DOHH2 (cell line): ENCODE results near the gene PLCL1.

Experiments
- H3F3A ChIP-seq: fragments of 200-600 bp; sonication (generic), shearing (Covaris generic); 2 replicates; pipeline ENCODE4 v1.6.0; 2016; ENCODE audit warnings: antibody characterized with exemption, mild to moderate bottlenecking; ENCODE audit not compliant: control insufficient read depth, insufficient read depth
- H3K27ac ChIP-seq: fragments of 200-600 bp; sonication (generic); 2 replicates; pipeline ENCODE4 v1.5.1; 2014; ENCODE audit warnings: low read depth, mild to moderate bottlenecking, low read length, moderate library complexity
- H3K27me3 ChIP-seq: fragments of 200-600 bp; sonication (generic); 2 replicates; pipeline ENCODE4 v1.6.1; 2014; ENCODE audit warnings: mild to moderate bottlenecking, low read length, mixed read lengths; ENCODE audit not compliant: control insufficient read depth
- H3K36me3 ChIP-seq: fragments of 200-600 bp; sonication (generic); 2 replicates; pipeline ENCODE4 v1.6.1; 2014; ENCODE audit warnings: mild to moderate bottlenecking, low read length, moderate library complexity, mixed read lengths; ENCODE audit not compliant: control insufficient read depth
- H3K4me1 ChIP-seq: fragments of 200-600 bp; sonication (generic); 2 replicates; pipeline ENCODE4 v1.6.1; 2014; ENCODE audit warnings: mild to moderate bottlenecking, low read length, mixed read lengths; ENCODE audit not compliant: control insufficient read depth
- H3K4me2 ChIP-seq: fragments of 200-600 bp; sonication (generic); 2 replicates; pipeline ENCODE4 v1.6.0; 2014; ENCODE audit warnings: mild to moderate bottlenecking, low read length, moderate library complexity
- H3K4me3 ChIP-seq: fragments of 200-600 bp; sonication (generic); 2 replicates; pipeline ENCODE4 v1.5.1; 2014; ENCODE audit warnings: mild to moderate bottlenecking, low read length, mixed read lengths
- H3K79me2 ChIP-seq: fragments of 200-600 bp; sonication (generic); 2 replicates; pipeline ENCODE4 v1.6.1; 2014; ENCODE audit warnings: mild to moderate bottlenecking, low read length, mixed read lengths; ENCODE audit not compliant: control insufficient read depth
- H3K9me2 ChIP-seq: fragments of 200-600 bp; sonication (generic); replicated peaks from 2 replicates; pipeline ENCODE4 v1.6.1; 2014; ENCODE audit warnings: mild to moderate bottlenecking, low read length, mixed read lengths; ENCODE audit not compliant: control insufficient read depth
- H3K9me3 ChIP-seq: fragments of 200-600 bp; sonication (generic); 2 replicates; pipeline ENCODE4 v1.6.1; 2014; ENCODE audit warnings: antibody characterized with exemption, low read length, mixed read lengths; ENCODE audit not compliant: control insufficient read depth, insufficient read depth
- H4K20me1 ChIP-seq: fragments of 200-600 bp; sonication (generic); 2 replicates; pipeline ENCODE4 v1.6.0; 2014; ENCODE audit warnings: low read depth, mild to moderate bottlenecking, antibody characterized with exemption, low read length, moderate library complexity; ENCODE audit not compliant: control insufficient read depth, insufficient read depth
- EZH2phosphoT487 ChIP-seq: fragments of 200-600 bp; sonication (generic); IDR thresholded peaks from 2 replicates; pipeline ENCODE4 v1.6.1; 2017; ENCODE audit warnings: borderline replicate concordance, mild to moderate bottlenecking, antibody characterized with exemption, low read length, moderate library complexity, mixed read lengths
- TF ChIP-seq, protein P1 (sequence below): fragments of 200-600 bp; sonication (generic); IDR thresholded peaks from one replicate; pipeline ENCODE4 v1.5.1; 2014; ENCODE audit warnings: antibody characterized with exemption, mild to moderate bottlenecking, low read depth, low read length; ENCODE audit not compliant: poor library complexity, severe bottlenecking

PLCL1 gene

DNA sequence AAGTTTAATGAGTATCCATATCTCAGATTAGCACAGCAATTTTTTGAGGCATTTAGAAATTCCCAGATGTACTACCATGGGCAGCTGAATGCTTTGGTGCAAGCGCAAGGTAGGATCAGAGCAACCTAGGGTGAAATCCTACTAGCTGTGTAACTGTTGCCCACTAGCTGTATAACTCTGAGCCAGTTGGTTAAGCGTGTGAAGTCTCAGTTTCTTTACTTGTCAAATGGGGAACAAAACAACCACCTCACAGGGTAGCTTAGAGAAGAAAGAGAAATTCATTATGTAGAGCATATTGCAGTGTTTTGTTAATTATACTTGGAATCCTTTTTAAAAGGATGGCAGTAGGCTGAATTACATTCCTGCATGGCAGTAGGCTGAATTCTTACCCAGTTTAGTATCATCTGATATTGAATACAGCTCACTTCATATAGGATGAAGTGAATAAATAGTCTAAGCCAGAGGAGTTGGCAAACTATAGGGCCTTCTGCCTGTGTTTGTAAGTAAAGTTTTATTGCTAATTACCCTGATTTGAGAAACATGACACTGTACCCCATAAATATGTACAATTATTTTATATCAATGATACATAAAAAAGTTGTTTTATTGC, 180.7 kb downstream of the PLCL1 start:
- no peaks in the 10 kb centered on the region for H3K79me2 ChIP-seq
- no peaks in the 10 kb centered on the region for H3K9me3 ChIP-seq
- TF ChIP-seq EZH2phosphoT487, result no peak
- TF ChIP-seq, protein P1, sequence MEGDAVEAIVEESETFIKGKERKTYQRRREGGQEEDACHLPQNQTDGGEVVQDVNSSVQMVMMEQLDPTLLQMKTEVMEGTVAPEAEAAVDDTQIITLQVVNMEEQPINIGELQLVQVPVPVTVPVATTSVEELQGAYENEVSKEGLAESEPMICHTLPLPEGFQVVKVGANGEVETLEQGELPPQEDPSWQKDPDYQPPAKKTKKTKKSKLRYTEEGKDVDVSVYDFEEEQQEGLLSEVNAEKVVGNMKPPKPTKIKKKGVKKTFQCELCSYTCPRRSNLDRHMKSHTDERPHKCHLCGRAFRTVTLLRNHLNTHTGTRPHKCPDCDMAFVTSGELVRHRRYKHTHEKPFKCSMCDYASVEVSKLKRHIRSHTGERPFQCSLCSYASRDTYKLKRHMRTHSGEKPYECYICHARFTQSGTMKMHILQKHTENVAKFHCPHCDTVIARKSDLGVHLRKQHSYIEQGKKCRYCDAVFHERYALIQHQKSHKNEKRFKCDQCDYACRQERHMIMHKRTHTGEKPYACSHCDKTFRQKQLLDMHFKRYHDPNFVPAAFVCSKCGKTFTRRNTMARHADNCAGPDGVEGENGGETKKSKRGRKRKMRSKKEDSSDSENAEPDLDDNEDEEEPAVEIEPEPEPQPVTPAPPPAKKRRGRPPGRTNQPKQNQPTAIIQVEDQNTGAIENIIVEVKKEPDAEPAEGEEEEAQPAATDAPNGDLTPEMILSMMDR, result no peak
- H3K4me1 ChIP-seq, result no peaks in the 10 kb centered on the region
- H3K4me3 ChIP-seq, result no peak overlapping the region
- no peaks in the 10 kb centered on the region for H3F3A ChIP-seq
- H4K20me1 ChIP-seq, result no peaks in the 10 kb centered on the region
- no peaks in the 10 kb centered on the region for H3K27me3 ChIP-seq
- no peak overlapping the region for H3K4me2 ChIP-seq
- H3K27ac ChIP-seq, result no peak overlapping the region
- no peaks in the 10 kb centered on the region for H3K9me2 ChIP-seq
- no peaks in the 10 kb centered on the region for H3K36me3 ChIP-seq

DNA sequence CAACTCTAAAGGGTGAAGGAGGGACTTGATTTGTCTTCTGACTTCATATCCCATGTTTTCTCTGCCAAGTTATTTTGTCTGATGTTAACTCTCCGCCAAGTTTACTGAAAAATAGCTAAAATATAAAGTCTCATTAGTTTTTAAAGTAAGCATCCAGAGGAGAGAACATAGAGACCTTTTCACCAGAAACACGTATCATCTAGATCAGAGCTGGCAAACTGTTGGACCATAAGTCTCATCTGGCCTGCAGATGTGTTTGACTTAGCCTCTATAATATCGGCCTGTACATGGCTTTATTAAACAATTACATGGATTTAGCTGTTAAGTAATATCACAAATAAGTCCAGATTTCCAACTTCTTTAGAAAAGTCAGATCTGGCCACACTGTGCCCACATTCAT, 182.6 kb downstream of the PLCL1 start:
- Histone ChIP-seq H3K27me3 (no peaks in the 10 kb centered on the region), H3K9me3 (no peaks in the 10 kb centered on the region), H3K4me3 (no peak overlapping the region), H3K4me1 (no peaks in the 10 kb centered on the region), H3K79me2 (no peaks in the 10 kb centered on the region), H3K36me3 (no peaks in the 10 kb centered on the region), H4K20me1 (no peaks in the 10 kb centered on the region), H3F3A (no peaks in the 10 kb centered on the region), H3K27ac (no peak overlapping the region), H3K9me2 (no peaks in the 10 kb centered on the region), H3K4me2 (no peak overlapping the region)
- TF ChIP-seq, protein P1, result no peak
- no peak for TF ChIP-seq EZH2phosphoT487

DNA sequence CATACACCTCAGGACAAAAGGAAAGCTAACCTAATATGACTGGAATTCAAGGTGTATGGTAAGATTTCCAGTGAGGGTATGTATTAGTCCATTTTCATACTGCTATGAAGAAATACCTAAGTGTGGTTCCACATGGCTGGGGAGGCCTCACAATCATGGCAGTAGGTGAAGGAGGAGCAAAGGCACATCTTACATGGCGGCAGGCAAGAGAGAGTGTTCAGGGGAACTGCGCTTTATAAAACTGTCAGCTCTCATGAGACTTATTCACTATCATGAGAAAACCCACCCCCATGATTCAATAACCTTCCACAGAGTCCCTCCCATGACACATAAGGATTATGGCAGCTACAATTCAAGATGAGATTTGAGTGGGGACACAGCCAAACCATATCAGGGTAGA, 186.0 kb downstream of the PLCL1 start:
- Histone ChIP-seq H3K27ac (no peak overlapping the region), H3K4me3 (no peak overlapping the region), H3K9me3 (no peaks in the 10 kb centered on the region), H3K36me3 (no peaks in the 10 kb centered on the region), H3F3A (no peaks in the 10 kb centered on the region), H3K9me2 (no peaks in the 10 kb centered on the region), H3K27me3 (no peaks in the 10 kb centered on the region), H3K4me2 (no peak overlapping the region), H3K79me2 (no peaks in the 10 kb centered on the region), H3K4me1 (no peaks in the 10 kb centered on the region), H4K20me1 (no peaks in the 10 kb centered on the region)
- TF ChIP-seq, protein P1, result no peak
- no peak for TF ChIP-seq EZH2phosphoT487
